ENCODE results near the gene PPEF1.

DNA sequence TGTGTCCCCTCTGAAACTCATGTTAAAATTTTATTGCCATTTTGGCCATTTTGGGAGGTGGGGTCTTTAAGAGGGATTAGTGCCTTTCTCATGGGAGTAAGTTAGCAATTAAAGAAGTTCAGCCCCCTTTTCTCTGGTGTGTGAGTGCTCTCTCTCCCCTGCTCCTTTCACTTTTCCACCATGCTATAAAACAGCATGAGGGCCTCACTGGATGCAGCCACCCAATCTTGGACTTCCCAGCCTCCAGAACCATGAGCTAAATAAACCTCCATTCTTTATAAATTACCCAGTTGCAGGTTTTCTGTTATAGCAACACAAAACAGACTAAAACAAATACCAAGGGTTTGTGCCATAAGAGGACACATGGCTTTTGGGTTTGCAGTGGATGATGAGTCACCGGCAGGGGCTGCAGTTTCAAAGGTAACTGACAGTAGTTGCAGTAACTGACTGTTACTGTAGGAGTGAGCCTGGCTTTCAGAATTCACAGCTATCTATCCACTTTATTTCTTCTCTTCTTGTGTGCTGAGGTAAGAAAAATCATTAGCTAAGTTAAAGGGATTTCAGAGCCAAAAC, 121.5 kb downstream of the PPEF1 start:
- TF ChIP-seq, protein P1, sequence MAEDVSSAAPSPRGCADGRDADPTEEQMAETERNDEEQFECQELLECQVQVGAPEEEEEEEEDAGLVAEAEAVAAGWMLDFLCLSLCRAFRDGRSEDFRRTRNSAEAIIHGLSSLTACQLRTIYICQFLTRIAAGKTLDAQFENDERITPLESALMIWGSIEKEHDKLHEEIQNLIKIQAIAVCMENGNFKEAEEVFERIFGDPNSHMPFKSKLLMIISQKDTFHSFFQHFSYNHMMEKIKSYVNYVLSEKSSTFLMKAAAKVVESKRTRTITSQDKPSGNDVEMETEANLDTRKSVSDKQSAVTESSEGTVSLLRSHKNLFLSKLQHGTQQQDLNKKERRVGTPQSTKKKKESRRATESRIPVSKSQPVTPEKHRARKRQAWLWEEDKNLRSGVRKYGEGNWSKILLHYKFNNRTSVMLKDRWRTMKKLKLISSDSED (CRISPR knock-in tag; IDR thresholded peaks at IDR 0.05), result no peak
- TF ChIP-seq MYNN (CRISPR knock-in tag; IDR thresholded peaks at IDR 0.05; ENCODE audit: low read depth) (no peak), POLR2A (IDR thresholded peaks at IDR 0.05; ENCODE audit: insufficient read depth in 1 of 2, low read depth in 2 of 2, low read length in 2 of 2) (no peak), POLR2AphosphoS5 (IDR thresholded peaks at IDR 0.05; ENCODE audit: low read depth, low read length) (no peak), ASH2L (IDR thresholded peaks at IDR 0.05; ENCODE audit: insufficient read length, low read depth, low read length) (no peak), ZNF468 (CRISPR knock-in tag; IDR thresholded peaks at IDR 0.05) (no peak), ZBTB7A (CRISPR knock-in tag; IDR thresholded peaks at IDR 0.05) (no peak), TAF1 (CRISPR knock-in tag; IDR thresholded peaks at IDR 0.05) (no peak), ZNF296 (CRISPR knock-in tag; conservative IDR thresholded peaks at IDR 0.05) (no peak), ZNF382 (CRISPR knock-in tag; IDR thresholded peaks at IDR 0.05; ENCODE audit: borderline replicate concordance) (no peak)
- TF ChIP-seq, protein P2, sequence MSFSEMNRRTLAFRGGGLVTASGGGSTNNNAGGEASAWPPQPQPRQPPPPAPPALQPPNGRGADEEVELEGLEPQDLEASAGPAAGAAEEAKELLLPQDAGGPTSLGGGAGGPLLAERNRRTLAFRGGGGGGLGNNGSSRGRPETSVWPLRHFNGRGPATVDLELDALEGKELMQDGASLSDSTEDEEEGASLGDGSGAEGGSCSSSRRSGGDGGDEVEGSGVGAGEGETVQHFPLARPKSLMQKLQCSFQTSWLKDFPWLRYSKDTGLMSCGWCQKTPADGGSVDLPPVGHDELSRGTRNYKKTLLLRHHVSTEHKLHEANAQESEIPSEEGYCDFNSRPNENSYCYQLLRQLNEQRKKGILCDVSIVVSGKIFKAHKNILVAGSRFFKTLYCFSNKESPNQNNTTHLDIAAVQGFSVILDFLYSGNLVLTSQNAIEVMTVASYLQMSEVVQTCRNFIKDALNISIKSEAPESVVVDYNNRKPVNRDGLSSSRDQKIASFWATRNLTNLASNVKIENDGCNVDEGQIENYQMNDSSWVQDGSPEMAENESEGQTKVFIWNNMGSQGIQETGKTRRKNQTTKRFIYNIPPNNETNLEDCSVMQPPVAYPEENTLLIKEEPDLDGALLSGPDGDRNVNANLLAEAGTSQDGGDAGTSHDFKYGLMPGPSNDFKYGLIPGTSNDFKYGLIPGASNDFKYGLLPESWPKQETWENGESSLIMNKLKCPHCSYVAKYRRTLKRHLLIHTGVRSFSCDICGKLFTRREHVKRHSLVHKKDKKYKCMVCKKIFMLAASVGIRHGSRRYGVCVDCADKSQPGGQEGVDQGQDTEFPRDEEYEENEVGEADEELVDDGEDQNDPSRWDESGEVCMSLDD (CRISPR knock-in tag; IDR thresholded peaks at IDR 0.05; ENCODE audit: borderline replicate concordance), result no peak
- TF ChIP-seq, protein P3, sequence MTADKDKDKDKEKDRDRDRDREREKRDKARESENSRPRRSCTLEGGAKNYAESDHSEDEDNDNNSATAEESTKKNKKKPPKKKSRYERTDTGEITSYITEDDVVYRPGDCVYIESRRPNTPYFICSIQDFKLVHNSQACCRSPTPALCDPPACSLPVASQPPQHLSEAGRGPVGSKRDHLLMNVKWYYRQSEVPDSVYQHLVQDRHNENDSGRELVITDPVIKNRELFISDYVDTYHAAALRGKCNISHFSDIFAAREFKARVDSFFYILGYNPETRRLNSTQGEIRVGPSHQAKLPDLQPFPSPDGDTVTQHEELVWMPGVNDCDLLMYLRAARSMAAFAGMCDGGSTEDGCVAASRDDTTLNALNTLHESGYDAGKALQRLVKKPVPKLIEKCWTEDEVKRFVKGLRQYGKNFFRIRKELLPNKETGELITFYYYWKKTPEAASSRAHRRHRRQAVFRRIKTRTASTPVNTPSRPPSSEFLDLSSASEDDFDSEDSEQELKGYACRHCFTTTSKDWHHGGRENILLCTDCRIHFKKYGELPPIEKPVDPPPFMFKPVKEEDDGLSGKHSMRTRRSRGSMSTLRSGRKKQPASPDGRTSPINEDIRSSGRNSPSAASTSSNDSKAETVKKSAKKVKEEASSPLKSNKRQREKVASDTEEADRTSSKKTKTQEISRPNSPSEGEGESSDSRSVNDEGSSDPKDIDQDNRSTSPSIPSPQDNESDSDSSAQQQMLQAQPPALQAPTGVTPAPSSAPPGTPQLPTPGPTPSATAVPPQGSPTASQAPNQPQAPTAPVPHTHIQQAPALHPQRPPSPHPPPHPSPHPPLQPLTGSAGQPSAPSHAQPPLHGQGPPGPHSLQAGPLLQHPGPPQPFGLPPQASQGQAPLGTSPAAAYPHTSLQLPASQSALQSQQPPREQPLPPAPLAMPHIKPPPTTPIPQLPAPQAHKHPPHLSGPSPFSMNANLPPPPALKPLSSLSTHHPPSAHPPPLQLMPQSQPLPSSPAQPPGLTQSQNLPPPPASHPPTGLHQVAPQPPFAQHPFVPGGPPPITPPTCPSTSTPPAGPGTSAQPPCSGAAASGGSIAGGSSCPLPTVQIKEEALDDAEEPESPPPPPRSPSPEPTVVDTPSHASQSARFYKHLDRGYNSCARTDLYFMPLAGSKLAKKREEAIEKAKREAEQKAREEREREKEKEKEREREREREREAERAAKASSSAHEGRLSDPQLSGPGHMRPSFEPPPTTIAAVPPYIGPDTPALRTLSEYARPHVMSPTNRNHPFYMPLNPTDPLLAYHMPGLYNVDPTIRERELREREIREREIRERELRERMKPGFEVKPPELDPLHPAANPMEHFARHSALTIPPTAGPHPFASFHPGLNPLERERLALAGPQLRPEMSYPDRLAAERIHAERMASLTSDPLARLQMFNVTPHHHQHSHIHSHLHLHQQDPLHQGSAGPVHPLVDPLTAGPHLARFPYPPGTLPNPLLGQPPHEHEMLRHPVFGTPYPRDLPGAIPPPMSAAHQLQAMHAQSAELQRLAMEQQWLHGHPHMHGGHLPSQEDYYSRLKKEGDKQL (CRISPR knock-in tag; IDR thresholded peaks at IDR 0.05; ENCODE audit: low read depth), result no peak
- TF ChIP-seq, protein P4, sequence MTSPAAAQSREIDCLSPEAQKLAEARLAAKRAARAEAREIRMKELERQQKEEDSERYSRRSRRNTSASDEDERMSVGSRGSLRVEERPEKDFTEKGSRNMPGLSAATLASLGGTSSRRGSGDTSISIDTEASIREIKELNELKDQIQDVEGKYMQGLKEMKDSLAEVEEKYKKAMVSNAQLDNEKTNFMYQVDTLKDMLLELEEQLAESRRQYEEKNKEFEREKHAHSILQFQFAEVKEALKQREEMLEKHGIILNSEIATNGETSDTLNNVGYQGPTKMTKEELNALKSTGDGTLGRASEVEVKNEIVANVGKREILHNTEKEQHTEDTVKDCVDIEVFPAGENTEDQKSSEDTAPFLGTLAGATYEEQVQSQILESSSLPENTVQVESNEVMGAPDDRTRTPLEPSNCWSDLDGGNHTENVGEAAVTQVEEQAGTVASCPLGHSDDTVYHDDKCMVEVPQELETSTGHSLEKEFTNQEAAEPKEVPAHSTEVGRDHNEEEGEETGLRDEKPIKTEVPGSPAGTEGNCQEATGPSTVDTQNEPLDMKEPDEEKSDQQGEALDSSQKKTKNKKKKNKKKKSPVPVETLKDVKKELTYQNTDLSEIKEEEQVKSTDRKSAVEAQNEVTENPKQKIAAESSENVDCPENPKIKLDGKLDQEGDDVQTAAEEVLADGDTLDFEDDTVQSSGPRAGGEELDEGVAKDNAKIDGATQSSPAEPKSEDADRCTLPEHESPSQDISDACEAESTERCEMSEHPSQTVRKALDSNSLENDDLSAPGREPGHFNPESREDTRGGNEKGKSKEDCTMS (CRISPR knock-in tag; conservative IDR thresholded peaks at IDR 0.05), result no peak
- TF ChIP-seq, protein P5, sequence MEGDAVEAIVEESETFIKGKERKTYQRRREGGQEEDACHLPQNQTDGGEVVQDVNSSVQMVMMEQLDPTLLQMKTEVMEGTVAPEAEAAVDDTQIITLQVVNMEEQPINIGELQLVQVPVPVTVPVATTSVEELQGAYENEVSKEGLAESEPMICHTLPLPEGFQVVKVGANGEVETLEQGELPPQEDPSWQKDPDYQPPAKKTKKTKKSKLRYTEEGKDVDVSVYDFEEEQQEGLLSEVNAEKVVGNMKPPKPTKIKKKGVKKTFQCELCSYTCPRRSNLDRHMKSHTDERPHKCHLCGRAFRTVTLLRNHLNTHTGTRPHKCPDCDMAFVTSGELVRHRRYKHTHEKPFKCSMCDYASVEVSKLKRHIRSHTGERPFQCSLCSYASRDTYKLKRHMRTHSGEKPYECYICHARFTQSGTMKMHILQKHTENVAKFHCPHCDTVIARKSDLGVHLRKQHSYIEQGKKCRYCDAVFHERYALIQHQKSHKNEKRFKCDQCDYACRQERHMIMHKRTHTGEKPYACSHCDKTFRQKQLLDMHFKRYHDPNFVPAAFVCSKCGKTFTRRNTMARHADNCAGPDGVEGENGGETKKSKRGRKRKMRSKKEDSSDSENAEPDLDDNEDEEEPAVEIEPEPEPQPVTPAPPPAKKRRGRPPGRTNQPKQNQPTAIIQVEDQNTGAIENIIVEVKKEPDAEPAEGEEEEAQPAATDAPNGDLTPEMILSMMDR (CRISPR knock-in tag; IDR thresholded peaks at IDR 0.05), result peak; percentile 32

All from HepG2 (cell line).